GM18951 (cell line): ENCODE results near the gene KCNV2.
"Not testable (repeated sequence)": the region's sequence is repeated elsewhere in the genome, so short reads cannot be mapped to it uniquely, and the experiment has no call there.

Source experiments
- POLR2A ChIP-seq: IDR thresholded peaks from 4 replicates; pipeline ENCODE4 v1.6.1; 2011; ENCODE audit warnings: mild to moderate bottlenecking; ENCODE audit not compliant: insufficient read length, insufficient read depth; ENCODE audit errors: extremely low read depth
- in situ Hi-C: fragments of 300-500 bp; cut with MboI; formaldehyde crosslinking; loops from one replicate; pipeline ENCODE4 v1.12.0; 2022; ENCODE audit warnings: low sequenced_read_pairs, mixed read lengths, inconsistent platforms; ENCODE audit not compliant: unreplicated experiment

Gene KCNV2

DNA sequence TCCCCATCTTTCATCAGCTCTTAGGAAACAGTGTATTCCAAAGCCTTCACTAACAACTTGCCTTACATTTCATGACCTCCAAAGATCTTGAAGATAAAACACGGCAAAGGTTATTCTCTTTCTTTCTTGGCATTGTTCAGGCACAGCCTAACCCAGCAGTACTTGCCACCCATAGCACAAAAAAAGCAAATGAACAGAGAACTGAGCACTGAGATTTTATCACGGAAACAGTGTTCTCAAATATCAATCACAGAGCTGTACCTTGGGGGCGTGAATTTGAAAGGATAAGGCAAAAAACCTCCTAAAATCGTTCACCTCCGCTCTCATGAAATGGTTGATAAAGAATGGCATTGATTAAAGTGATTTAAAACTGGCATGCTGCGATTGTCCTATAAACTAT lies 16.9 kb upstream of the KCNV2 start:
- in situ Hi-C loops = no loop called here
- TF ChIP-seq POLR2A = no peak

DNA sequence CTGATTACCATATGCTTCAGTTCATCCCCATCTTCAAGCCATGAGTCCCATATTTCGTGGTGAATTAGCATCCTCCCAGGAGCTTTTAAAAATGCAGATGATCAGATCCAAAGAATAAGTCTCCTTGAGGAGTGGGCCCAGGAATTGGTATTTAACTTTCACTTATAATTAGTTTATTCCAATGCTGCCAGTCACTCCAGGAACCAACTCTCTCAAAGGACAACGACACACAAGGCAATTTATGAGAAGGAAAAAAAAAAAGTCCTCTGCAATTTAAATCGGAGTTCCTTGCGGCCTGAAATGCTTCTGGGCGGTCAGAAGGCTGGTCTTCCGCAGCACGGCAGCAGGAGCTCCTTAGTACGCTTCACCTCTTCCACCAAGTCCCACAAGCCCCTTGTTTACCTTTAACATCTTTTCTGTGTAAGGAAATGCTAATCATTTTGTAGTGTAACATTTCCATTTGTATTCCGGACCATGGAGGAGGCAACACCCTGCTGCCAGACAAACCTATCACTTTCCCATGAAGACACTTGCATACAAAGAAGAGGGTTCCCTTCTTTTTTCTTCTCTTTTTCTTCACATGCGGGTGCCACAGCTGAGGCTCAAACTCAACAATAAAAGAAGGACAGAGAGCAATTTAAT lies 16.3 kb upstream of the KCNV2 start:
- TF ChIP-seq POLR2A = no peak
- in situ Hi-C loops = no loop called here

DNA sequence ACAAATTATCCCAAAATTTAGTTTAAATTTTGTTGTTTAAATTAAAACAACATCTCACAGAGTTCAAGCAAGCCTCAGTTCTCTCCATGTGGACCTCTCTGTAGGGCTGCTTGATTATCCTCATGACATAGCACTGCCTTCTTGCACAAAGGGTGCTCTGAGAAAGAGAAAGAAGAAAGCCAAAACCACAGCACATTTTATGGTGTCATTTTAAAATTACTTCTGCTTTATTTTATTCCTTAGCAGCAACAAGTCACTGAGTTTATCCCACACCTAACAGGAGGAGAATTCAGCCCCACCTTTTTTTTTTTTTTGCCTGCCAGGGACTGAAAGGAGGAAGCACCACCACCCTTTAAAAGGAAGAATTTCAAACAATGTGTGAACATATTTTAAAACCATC lies 12.8 kb upstream of the KCNV2 start:
- in situ Hi-C loops = no loop called here
- no peak for TF ChIP-seq POLR2A

DNA sequence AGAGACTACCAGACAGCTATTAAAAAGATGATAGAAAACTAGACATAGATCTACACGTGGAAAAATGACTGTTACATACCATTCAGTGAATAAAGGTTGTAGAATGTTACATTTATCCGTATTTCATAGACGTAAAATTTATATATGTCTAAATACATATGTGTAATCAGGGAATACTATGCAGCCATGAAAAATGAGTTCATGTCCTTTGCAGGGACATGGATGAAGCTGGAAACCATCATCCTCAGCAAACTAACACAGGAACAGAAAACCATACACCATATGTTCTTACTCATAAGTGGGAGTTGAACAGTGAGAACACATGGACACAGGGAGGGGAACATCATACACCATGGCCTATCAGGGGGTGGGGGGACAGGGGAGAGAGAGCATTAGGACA lies 10.1 kb upstream of the KCNV2 start:
- in situ Hi-C loops = not testable (repeated sequence)

DNA sequence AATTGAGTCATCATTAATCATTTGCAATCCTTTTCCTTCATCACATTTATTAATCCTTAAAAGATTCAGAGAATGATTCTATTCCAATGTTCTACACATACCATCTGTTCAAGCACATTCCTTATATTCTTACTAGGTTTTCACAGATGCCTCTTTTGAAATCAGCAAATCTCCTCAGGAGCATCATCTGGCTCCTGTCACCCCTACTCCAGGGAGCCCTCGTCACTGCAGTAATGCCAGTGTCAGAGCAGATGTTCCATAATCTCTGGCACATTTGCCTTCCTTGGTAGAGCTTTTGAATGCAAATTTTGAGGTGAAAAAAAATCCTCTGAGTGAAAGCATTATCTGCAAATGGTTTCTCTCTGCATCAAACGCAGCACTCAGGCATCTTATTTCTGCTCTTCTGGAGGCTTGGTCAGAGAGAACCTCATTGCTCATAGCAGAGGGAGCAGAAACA lies 7.6 kb upstream of the KCNV2 start:
- in situ Hi-C loops = no loop called here
- no peak for TF ChIP-seq POLR2A

DNA sequence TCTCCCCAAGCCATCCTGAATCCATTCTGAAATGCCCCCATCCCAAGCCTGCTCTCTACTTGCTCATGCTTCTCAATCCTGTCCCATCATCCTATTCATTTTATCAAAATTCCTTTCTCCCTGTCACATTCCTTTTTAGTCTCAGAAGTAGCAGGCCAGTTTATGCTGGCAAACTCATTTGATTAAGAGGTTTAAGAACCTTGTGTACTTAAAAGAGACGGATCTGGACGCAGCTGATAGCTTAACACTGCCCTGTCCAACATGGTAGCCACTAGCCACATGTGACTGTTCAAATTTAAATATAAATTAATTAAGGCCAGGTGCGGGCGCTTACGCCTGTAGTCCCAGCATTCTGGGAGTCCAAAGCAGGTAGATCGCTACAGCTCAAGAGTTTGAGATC lies 5.6 kb upstream of the KCNV2 start:
- in situ Hi-C loops = no loop called here
- TF ChIP-seq POLR2A = no peak

DNA sequence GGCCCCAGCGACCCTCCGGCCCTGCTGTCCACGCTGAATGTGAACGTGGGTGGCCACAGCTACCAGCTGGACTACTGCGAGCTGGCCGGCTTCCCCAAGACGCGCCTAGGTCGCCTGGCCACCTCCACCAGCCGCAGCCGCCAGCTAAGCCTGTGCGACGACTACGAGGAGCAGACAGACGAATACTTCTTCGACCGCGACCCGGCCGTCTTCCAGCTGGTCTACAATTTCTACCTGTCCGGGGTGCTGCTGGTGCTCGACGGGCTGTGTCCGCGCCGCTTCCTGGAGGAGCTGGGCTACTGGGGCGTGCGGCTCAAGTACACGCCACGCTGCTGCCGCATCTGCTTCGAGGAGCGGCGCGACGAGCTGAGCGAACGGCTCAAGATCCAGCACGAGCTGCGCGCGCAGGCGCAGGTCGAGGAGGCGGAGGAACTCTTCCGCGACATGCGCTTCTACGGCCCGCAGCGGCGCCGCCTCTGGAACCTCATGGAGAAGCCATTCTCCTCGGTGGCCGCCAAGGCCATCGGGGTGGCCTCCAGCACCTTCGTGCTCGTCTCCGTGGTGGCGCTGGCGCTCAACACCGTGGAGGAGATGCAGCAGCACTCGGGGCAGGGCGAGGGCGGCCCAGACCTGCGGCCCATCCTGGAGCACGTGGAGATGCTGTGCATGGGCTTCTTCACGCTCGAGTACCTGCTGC lies 839 bp downstream of the KCNV2 start:
- in situ Hi-C loops = no loop called here
- no peak for TF ChIP-seq POLR2A

DNA sequence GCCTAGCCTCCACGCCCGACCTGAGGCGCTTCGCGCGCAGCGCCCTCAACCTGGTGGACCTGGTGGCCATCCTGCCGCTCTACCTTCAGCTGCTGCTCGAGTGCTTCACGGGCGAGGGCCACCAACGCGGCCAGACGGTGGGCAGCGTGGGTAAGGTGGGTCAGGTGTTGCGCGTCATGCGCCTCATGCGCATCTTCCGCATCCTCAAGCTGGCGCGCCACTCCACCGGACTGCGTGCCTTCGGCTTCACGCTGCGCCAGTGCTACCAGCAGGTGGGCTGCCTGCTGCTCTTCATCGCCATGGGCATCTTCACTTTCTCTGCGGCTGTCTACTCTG lies 1.4 kb downstream of the KCNV2 start:
- TF ChIP-seq POLR2A = no peak
- in situ Hi-C loops = no loop called here

DNA sequence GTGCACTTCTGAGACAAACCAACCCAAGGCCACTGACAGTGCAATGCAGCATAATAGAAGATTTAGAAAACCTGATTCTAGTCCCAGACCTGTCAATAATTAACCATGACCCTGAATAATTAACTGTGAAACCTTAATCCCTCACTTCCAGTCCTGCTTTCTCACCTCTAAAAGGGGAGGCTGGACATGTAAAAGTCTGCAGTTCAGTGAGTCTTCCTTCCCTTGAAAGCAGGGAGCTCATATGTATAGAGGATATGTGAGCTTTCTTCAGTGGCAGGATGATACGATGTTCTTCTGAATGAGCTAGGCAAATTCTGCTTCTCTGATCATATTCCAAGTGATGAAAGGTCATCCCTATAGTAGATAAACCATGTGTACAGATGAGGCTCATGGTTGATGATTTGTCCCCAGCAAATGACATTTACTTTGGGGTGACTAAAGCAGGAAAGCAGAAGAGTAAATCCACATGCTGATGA lies 2.9 kb downstream of the KCNV2 start:
- in situ Hi-C loops = no loop called here
- TF ChIP-seq POLR2A = no peak

DNA sequence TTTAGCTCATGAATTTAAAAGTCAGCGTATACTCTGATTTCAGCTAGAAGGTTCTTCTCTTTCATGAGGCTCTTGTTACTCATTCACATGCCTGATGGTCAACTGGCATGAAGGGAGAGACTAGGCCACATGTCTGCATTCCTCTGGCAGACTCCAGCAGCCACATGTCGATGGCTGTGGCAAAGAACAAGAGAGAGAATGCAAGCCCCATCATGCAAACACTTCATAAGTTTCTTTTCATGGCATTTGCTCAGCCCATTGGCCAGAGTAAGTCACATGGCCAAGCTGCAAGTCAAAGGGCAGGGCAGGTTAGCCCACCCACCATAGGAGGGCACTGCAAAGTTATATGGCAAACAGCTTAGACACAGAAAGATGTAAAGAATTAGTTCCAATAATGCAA lies 5.4 kb downstream of the KCNV2 start:
- no peak for TF ChIP-seq POLR2A
- in situ Hi-C loops = no loop called here

DNA sequence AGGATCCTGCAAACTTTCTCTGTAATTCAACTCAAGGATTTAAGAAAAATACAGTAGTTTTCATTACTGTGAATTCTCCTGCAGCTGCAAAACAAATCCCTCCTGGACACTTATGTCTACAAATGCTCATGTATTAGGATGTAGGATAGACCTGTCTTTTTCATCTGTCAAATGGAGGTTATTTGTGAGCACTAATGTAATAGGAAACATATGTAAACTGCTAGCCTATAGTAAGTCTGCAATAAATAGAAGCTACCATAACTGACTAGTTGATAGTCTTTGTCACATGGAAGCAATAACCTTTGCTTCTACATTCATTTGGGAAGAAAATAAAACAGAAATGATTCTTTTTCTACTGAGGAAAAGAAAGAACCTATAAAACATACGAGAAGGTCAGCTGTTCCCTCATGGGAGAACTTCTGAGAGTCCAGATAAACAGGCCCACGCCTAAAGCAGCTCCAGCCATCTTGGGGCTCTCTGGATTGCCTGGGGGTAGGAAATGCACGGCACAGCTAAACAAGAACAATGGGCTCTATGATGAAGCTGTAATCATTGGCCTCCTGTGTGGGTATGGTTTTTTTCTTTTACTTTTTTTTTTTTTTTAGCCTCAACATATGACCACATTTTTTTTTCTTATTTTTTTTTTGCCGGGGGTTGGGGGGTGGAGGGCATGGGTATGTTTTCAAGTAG lies 6.2 kb downstream of the KCNV2 start:
- TF ChIP-seq POLR2A = no peak
- in situ Hi-C loops = no loop called here

DNA sequence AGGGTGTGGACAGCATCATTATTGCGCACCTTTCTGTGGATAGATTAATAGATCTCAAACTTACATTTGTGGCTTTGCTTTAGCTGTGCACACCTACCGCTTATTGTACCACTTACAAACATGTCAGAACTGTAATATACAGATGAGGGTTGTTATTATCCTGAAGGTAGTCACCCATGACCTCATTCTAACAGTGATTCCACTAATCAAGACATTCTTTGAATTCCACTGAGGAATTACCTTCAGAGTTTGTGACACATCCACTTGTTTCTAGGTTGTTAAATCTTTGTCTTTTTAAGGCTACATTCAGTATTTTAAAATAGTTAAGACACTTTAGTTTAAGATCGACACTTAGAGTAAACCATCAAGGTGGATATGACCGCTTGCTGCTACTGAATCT lies 7.8 kb downstream of the KCNV2 start:
- TF ChIP-seq POLR2A = no peak
- in situ Hi-C loops = loop anchor here (25.0 kb wide), 1 partner anchor 588 kb away; no protein-coding TSS in a partner anchor

DNA sequence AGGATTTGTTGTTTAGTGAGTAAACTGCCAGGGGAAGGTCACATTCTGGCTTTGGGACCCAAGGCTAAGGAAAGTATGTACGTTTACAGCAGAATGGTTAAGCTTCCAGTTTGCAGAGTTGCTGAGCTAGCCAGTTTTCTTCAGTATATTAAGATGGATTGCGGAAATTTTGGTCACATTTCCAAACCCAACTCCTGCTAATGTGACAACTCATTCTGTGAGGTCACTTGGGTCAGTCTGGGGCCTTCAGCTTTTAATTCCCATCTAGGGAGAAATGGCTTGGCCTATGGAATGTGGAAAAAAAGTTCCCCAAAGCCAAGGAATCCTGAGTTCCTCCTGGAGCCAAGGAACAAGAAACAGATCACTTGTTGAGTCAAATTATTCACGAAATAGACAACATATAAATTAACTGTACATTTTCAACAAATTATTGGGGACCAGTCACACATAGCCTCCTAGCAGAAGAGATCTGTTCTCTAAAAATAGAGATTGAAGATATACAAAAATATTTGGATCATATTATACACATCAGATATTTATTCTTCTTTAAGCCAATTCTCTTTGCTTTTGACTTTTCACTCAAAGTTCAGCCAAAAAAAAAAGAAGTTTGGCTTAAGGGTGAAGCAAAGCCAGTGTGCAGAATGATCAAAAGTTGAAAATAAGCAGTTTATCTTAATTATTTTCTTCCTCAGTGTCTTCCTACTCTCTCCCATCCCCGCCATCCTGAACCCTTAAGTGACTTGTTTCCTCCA lies 8.8 kb downstream of the KCNV2 start:
- TF ChIP-seq POLR2A = no peak
- in situ Hi-C loops = loop anchor here (25.0 kb wide), 1 partner anchor 589 kb away; no protein-coding TSS in a partner anchor
